ENCODE data around the gene MDFIC2. TPM values are rescaled to one million over a fixed set of nuclear protein-coding genes. Genes with fewer than 3 reads are reported as not detected.

MDFIC2 gene
- total RNA-seq, 1 experiment from 2014 or later, result not detected

GRCh38 chr3:70149714-70150400, 162.6 kb downstream of the MDFIC2 start:
- intact Hi-C loops (cut with micrococcal nuclease; ENCODE audit: unreplicated experiment), result no loop called here
- no peak for DNase-seq
- BruUV-seq (replicated peaks), result no TSS peak
- H3K4me1 Mint-ChIP-seq (ENCODE audit: low read depth, unreplicated experiment), result no peaks in the 10 kb centered on the region
- no peak for TF ChIP-seq CTCF (IDR thresholded peaks at IDR 0.05; ENCODE audit: unreplicated experiment)
- no peak overlapping the region for H3K27ac Mint-ChIP-seq (ENCODE audit: unreplicated experiment)
- H3K4me3 Mint-ChIP-seq (ENCODE audit: low read depth, unreplicated experiment), result no peak overlapping the region
- no peaks in the 10 kb centered on the region for H3K27me3 Mint-ChIP-seq (ENCODE audit: unreplicated experiment)
- peaks cover 2% of the 10 kb centered on the region for H3K9me3 Mint-ChIP-seq (ENCODE audit: low read depth, unreplicated experiment)
- H3K36me3 Mint-ChIP-seq (ENCODE audit: insufficient read depth, unreplicated experiment), result no peaks in the 10 kb centered on the region
- CTCF ChIA-PET, result no interaction called here
